NT2/D1 (cell line): ENCODE data around the gene CD2BP2.

Experiments
- YY1 ChIP-seq: IDR thresholded peaks from 2 replicates; pipeline ENCODE4 v1.6.1; 2011; ENCODE audit not compliant: insufficient read length, insufficient read depth
- ZNF274 ChIP-seq: IDR thresholded peaks from 2 replicates; pipeline ENCODE4 v1.6.1; 2011; ENCODE audit warnings: mild to moderate bottlenecking, low read depth, low read length

DNA sequence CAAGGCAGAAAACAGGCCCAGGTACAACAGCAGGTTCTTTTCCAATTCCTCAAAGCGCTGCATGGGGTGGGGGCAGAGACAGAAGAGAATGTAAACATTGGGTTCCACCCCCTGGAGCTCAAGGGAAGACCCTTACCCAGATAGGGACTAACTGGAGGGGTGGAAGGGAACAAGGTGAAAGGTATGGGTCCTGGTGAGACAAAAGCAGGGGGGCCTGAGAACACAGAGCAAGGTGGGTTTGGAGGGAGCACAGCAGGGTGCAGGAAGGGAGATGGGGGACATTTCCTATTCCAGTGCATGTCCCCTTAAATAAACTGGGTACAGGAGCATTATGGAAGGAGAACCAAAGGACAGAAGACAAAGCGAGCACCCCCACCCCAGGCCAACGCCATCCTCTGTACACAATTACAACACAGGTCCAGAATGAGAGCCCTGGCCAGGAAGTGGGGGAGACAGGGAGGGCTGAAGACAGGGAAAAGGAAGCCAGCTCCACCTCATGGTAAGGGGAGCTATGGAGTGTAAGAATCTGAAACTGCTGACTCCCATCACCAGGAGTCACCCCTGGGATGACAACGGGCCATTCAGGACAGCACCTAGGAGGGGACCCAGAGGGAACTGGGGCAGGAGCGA is 2.1 kb upstream of the CD2BP2 start:
- TF ChIP-seq ZNF274, result no peak
- no peak for TF ChIP-seq YY1
